Endothelial cell of umbilical vein (primary cell): ENCODE results near the gene PABPN1. TPM values are rescaled to one million over a fixed set of nuclear protein-coding genes. Genes with fewer than 3 reads are reported as not detected.

Experiments used
- BruUV-seq: library from RNA; stranded (reverse); fragments of 400-500 nt; replicated peaks from 2 replicates; lab custom pipeline; 2021; lab: Mats Ljungman, UMichigan
- CTCF ChIA-PET: fragments of 300-600, 350-600 bp; sonication (Branson Sonifier 250); formaldehyde crosslinking; loops from one replicate; lab custom pipeline; 2021; ENCODE audit warnings: antibody characterized with exemption, inconsistent platforms; lab: Charles Lee
- POLR2A ChIA-PET: fragments of 300-600, 350-600 bp; sonication (Branson Sonifier 250); formaldehyde crosslinking; loops from one replicate; lab custom pipeline; 2021; ENCODE audit warnings: antibody characterized with exemption, inconsistent platforms; lab: Charles Lee
- DNase-seq: peaks from one replicate; pipeline ENCODE4 v3.0.0-alpha.2; 2011; ENCODE audit warnings: low read depth, low spot score
- FAIRE-seq: peaks from 2 replicates; lab custom pipeline; 2011; peaks lifted over from hg19 to GRCh38; lab: Jason Lieb, UNC
- H2AFZ ChIP-seq: 2 replicates; pipeline ENCODE4 v1.6.0; 2012; ENCODE audit warnings: low read depth, low read length, control low read depth, inconsistent platforms
- H3K27ac ChIP-seq: 2 replicates; pipeline ENCODE4 v1.5.1; 2011; ENCODE audit warnings: low read depth, mild to moderate bottlenecking, control low read depth, low read length, moderate library complexity; ENCODE audit not compliant: insufficient read depth
- H3K27me3 ChIP-seq, 2 experiments: 2 replicates each; pipeline versions ENCODE4 v1.6.0 to v1.6.1; 2011; ENCODE audit warnings: low read length in 2 of 2, mixed read lengths in 1 of 2; ENCODE audit not compliant: control insufficient read depth in 2 of 2, insufficient read depth in 2 of 2
- H3K36me3 ChIP-seq, 2 experiments: 2 replicates in 1 of 2; 3 replicates in 1 of 2; pipeline ENCODE4 v1.5.1; 2011; ENCODE audit warnings: low read length in 2 of 2, mild to moderate bottlenecking in 1 of 2, moderate library complexity in 1 of 2; ENCODE audit not compliant: control insufficient read depth in 2 of 2, insufficient read depth in 2 of 2; ENCODE audit errors: extremely low read depth in 1 of 2
- H3K4me1 ChIP-seq: 3 replicates; pipeline ENCODE4 v1.5.1; 2011; ENCODE audit warnings: mild to moderate bottlenecking, low read length; ENCODE audit not compliant: control insufficient read depth, insufficient read depth; ENCODE audit errors: extremely low read depth
- H3K4me2 ChIP-seq: 2 replicates; pipeline ENCODE4 v1.6.1; 2011; ENCODE audit warnings: low read length, control low read depth, mixed read lengths; ENCODE audit not compliant: insufficient read depth
- H3K4me3 ChIP-seq, 3 experiments: fragments of 200-600 bp in 1 of 3; sonication (generic), shearing (Covaris generic) in 1 of 3; replicated peaks in 1 of 3; 2 replicates each; pipeline ENCODE4 v1.5.1; 2011 to 2016; ENCODE audit warnings: control low read depth in 3 of 3, low read length in 3 of 3, mild to moderate bottlenecking in 2 of 3, inconsistent platforms in 1 of 3, low read depth in 1 of 3, moderate library complexity in 1 of 3; ENCODE audit not compliant: insufficient read depth in 1 of 3
- H3K79me2 ChIP-seq: 2 replicates; pipeline ENCODE4 v1.6.0; 2012; ENCODE audit warnings: low read length, inconsistent platforms; ENCODE audit not compliant: control insufficient read depth, insufficient read depth
- H3K9ac ChIP-seq: replicated peaks from 2 replicates; pipeline ENCODE3; 2011; ENCODE audit warnings: low read length, control low read depth; ENCODE audit not compliant: insufficient read depth; ENCODE audit errors: extremely low read depth
- H3K9me1 ChIP-seq: replicated peaks from 3 replicates; pipeline ENCODE4 v1.6.0; 2011; ENCODE audit warnings: mild to moderate bottlenecking, low read length; ENCODE audit not compliant: control insufficient read depth, insufficient read depth; ENCODE audit errors: extremely low read depth
- H3K9me3 ChIP-seq: replicated peaks from 2 replicates; pipeline ENCODE4 v1.5.1; 2012; ENCODE audit warnings: low read length, inconsistent platforms; ENCODE audit not compliant: control insufficient read depth, insufficient read depth
- H4K20me1 ChIP-seq: replicated peaks from 2 replicates; pipeline ENCODE3; 2011; ENCODE audit warnings: mild to moderate bottlenecking, low read length; ENCODE audit not compliant: control insufficient read depth, insufficient read depth; ENCODE audit errors: extremely low read depth
- FOS ChIP-seq: IDR thresholded peaks from 2 replicates; pipeline ENCODE4 v1.6.1; 2011; ENCODE audit warnings: mild to moderate bottlenecking, low read length, moderate library complexity, borderline replicate concordance; ENCODE audit not compliant: insufficient read depth
- GATA2 ChIP-seq: IDR thresholded peaks from 2 replicates; pipeline ENCODE4 v1.7.0; 2011; ENCODE audit warnings: low read depth, mild to moderate bottlenecking, moderate library complexity, mixed read lengths, low read length; ENCODE audit not compliant: insufficient read length, insufficient read depth
- MYC ChIP-seq: IDR thresholded peaks from one replicate; pipeline ENCODE4 v1.6.1; 2011; ENCODE audit warnings: mild to moderate bottlenecking, low read depth, low read length
- dilution Hi-C: fragments of 300-500 bp; cut with MboI; formaldehyde crosslinking; loops from one replicate; pipeline ENCODE4 v1.15.0; 2019; ENCODE audit warnings: low sequenced_read_pairs; ENCODE audit not compliant: extremely low pct_ligation_motif_present
- intact Hi-C: fragments of 100-400 bp; cut with micrococcal nuclease; formaldehyde crosslinking; loops from one replicate; pipeline ENCODE4 v1.10.0; 2022
- polyA plus RNA-seq, 4 experiments: library from polyadenylated mRNA; depleted of rRNA in 3 of 4; stranded (reverse) in 3 of 4; unstranded in 1 of 4; fragments of >200 nt; gene quantifications; 2 replicates each; pipeline versions ENCODE4 v1.2.1 to v1.2.3, GENCODE V29; 2011 to 2012; ENCODE audit warnings: missing spikeins in 1 of 4
- total RNA-seq: library from RNA; stranded (reverse); gene quantifications from 2 replicates; pipeline ENCODE4 v1.2.3, GENCODE V29; 2021
- TF ChIP-seq, protein P1 (sequence below), 2 donors: IDR thresholded peaks; 1 replicate in 1 of 2; 2 replicates in 1 of 2; pipeline ENCODE4 v1.5.1; 2011; ENCODE audit warnings: low read length in 2 of 2, mild to moderate bottlenecking in 2 of 2, moderate library complexity in 2 of 2, control low read depth in 1 of 2, inconsistent platforms in 1 of 2, low read depth in 1 of 2; ENCODE audit not compliant: insufficient read depth in 1 of 2; ENCODE audit errors: extremely low read depth in 1 of 2

PABPN1 gene
- total and polyA plus RNA-seq, 2 donors (not counting 3 experiments of a cell fraction or from before 2014, with no cell fraction given) = 231 TPM

GRCh38 chr14:23294734-23295561 lies 26.3 kb upstream of the PABPN1 start:
- CTCF ChIA-PET = interaction anchor here (0.5 to 2.9 kb wide), 10 partner anchors 8 to 226 kb away, joined by 3 to 23 read pairs (median 4); partner anchors contain the start of genes HOMEZ and PABPN1
- no peaks in the 10 kb centered on the region for H3K9me1 ChIP-seq
- no peaks in the 10 kb centered on the region for H3K36me3 ChIP-seq
- H3K79me2 ChIP-seq = no peaks in the 10 kb centered on the region
- H3K4me2 ChIP-seq = no peak overlapping the region
- H3K27me3 ChIP-seq = peaks cover 6% of the 10 kb centered on the region in 2 experiments
- BruUV-seq = no TSS peak
- FAIRE-seq = peak; percentile 83
- DNase-seq = peak; percentile 55
- H3K4me3 ChIP-seq = no peak overlapping the region
- H3K9me3 ChIP-seq = no peaks in the 10 kb centered on the region
- H3K4me1 ChIP-seq = peaks cover under 1% of the 10 kb centered on the region
- no peak overlapping the region for H2AFZ ChIP-seq
- no peak overlapping the region for H3K9ac ChIP-seq
- dilution Hi-C loops (no loop called here), intact Hi-C loops (loop anchor here (1.0 kb wide), 2 partner anchors 9 to 30 kb away; partner anchors contain the start of gene HOMEZ)
- no peak overlapping the region for H3K27ac ChIP-seq
- H4K20me1 ChIP-seq = no peaks in the 10 kb centered on the region
- POLR2A ChIA-PET = interaction anchor here (0.7 kb wide), 1 partner anchor 186 kb away, joined by 3 read pairs; no protein-coding TSS in a partner anchor
- TF ChIP-seq FOS (no peak), MYC (no peak), GATA2 (no peak)
- TF ChIP-seq, protein P1, sequence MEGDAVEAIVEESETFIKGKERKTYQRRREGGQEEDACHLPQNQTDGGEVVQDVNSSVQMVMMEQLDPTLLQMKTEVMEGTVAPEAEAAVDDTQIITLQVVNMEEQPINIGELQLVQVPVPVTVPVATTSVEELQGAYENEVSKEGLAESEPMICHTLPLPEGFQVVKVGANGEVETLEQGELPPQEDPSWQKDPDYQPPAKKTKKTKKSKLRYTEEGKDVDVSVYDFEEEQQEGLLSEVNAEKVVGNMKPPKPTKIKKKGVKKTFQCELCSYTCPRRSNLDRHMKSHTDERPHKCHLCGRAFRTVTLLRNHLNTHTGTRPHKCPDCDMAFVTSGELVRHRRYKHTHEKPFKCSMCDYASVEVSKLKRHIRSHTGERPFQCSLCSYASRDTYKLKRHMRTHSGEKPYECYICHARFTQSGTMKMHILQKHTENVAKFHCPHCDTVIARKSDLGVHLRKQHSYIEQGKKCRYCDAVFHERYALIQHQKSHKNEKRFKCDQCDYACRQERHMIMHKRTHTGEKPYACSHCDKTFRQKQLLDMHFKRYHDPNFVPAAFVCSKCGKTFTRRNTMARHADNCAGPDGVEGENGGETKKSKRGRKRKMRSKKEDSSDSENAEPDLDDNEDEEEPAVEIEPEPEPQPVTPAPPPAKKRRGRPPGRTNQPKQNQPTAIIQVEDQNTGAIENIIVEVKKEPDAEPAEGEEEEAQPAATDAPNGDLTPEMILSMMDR (IDR thresholded peaks at IDR 0.05; ENCODE audit: extremely low read depth in 1 of 2, insufficient read depth in 1 of 2, low read depth in 1 of 2, low read length in 2 of 2) = peak; percentile 85 to 87
